Measurements from ENCODE around the gene MND1.

DNA sequence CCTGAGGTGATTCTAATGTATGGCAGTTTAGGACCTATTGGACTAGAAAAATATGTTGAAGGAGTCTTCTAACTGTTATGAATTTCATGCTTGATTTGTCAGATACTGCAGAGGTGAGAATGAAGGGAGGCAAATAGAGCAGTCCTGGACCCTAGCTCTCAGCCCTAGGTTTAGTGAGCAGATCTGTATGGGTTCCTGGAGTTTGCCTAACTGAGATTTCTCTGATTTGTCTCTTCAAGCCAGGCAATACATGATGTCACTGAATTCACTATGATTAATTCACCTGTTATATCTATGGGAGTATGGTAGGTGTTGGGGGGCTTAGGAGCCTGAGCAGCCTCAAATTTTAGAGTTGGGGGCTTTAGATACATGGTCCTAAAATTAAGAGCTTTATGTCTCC lies 2.6 kb downstream of the MND1 start:
- TF ChIP-seq CTCF (IDR thresholded peaks at IDR 0.05) (no peak), POLR2AphosphoS5 (IDR thresholded peaks at IDR 0.05) (no peak), POLR2A (IDR thresholded peaks at IDR 0.05) (no peak), EP300 (IDR thresholded peaks at IDR 0.05) (no peak)
